K562 (cell line): ENCODE measurements around the gene TCIRG1. TPM values are rescaled to one million over a fixed set of nuclear protein-coding genes. Genes with fewer than 3 reads are reported as not detected.

Experiments
- CBFA2T3 ChIP-seq: fragments of 450-650 bp; IDR thresholded peaks from 2 replicates; pipeline ENCODE4 v1.6.1; 2017
- CBX8 ChIP-seq: fragments of 200-600 bp; sonication (generic); IDR thresholded peaks from 2 replicates; pipeline ENCODE4 v1.6.1; 2012; ENCODE audit warnings: borderline replicate concordance, mixed run types, low read depth, mild to moderate bottlenecking, moderate library complexity, mixed read lengths, low read length, control low read depth, inconsistent platforms; ENCODE audit not compliant: poor library complexity, severe bottlenecking; ENCODE audit errors: extremely low read depth
- EP400 ChIP-seq: fragments of 450-650 bp; IDR thresholded peaks from 2 replicates; pipeline ENCODE4 v1.6.1; 2017; ENCODE audit warnings: antibody characterized with exemption, mild to moderate bottlenecking, moderate library complexity
- GTF2E2 ChIP-seq: fragments of 200-800 bp; sonication (Bioruptor generic); IDR thresholded peaks from 2 replicates; pipeline ENCODE4 v1.6.1; 2016; ENCODE audit warnings: missing genetic modification characterization, missing compliant biosample characterization
- HDAC1 ChIP-seq, 2 experiments: fragments of 450-650 bp; IDR thresholded peaks; 2 replicates each; pipeline ENCODE4 v1.6.1; 2016 to 2017; ENCODE audit warnings: inconsistent platforms in 1 of 2, mild to moderate bottlenecking in 1 of 2, moderate library complexity in 1 of 2
- HNRNPK ChIP-seq: fragments of 200-400 bp; formaldehyde crosslinking; IDR thresholded peaks from one replicate; pipeline ENCODE4 v1.6.1; 2018; ENCODE audit warnings: mild to moderate bottlenecking, low read depth, low read length; ENCODE audit not compliant: poor library complexity, severe bottlenecking
- KAT8 ChIP-seq: fragments of 450-650 bp; IDR thresholded peaks from 2 replicates; pipeline ENCODE4 v1.6.1; 2016; ENCODE audit warnings: low read depth, mild to moderate bottlenecking
- LCOR ChIP-seq: sonication (generic); formaldehyde crosslinking; IDR thresholded peaks from 2 replicates; pipeline ENCODE4 v1.8.0; 2022; ENCODE audit warnings: mild to moderate bottlenecking, missing genetic modification reagents
- NFIC ChIP-seq: fragments of 450-650 bp; IDR thresholded peaks from 2 replicates; pipeline ENCODE4 v1.6.1; 2017; ENCODE audit warnings: mild to moderate bottlenecking, inconsistent platforms
- PRDM10 ChIP-seq: fragments of 450-650 bp; IDR thresholded peaks from 2 replicates; pipeline ENCODE4 v1.6.1; 2018; ENCODE audit not compliant: partially characterized antibody
- SMARCE1 ChIP-seq: fragments of 450-650 bp; IDR thresholded peaks from 2 replicates; pipeline ENCODE4 v1.7.1; 2016; ENCODE audit warnings: mild to moderate bottlenecking
- TEAD1 ChIP-seq, 2 experiments: fragments of 450-650 bp in 1 of 2; sonication (generic) in 1 of 2; formaldehyde crosslinking; IDR thresholded peaks; 2 replicates each; pipeline versions ENCODE4 v1.4.0 to v1.8.0; 2020 to 2022; ENCODE audit warnings: mild to moderate bottlenecking in 2 of 2, missing genetic modification reagents in 1 of 2
- ZBTB26 ChIP-seq: fragments of 450-650 bp; formaldehyde crosslinking; IDR thresholded peaks from 2 replicates; pipeline ENCODE4 v1.4.0; 2022; ENCODE audit warnings: missing genetic modification characterization
- ZBTB7A ChIP-seq: IDR thresholded peaks from 2 replicates; pipeline ENCODE4 v1.6.1; 2011; ENCODE audit warnings: low read depth, mild to moderate bottlenecking, low read length, moderate library complexity, borderline replicate concordance; ENCODE audit not compliant: control insufficient read depth
- ZNF224 ChIP-seq: sonication (generic); formaldehyde crosslinking; IDR thresholded peaks from 2 replicates; pipeline ENCODE4 v1.8.0; 2022; ENCODE audit warnings: mild to moderate bottlenecking, missing genetic modification reagents
- polyA plus RNA-seq, 8 experiments: library from polyadenylated mRNA; depleted of rRNA in 4 of 8; stranded (reverse) in 5 of 8; unstranded in 3 of 8; fragments of >200 nt; fragmentation: Nextera tagmentation in 2 of 8; fragmentation: Illumina TruSeq in 1 of 8; extraction: Ambion mirVana in 2 of 8; extraction: Trizol in 1 of 8; gene quantifications; 2 replicates each; pipeline versions ENCODE4 v1.2.1 to v1.2.3, GENCODE V29; 2011 to 2014; ENCODE audit warnings: inconsistent platforms in 1 of 8, missing spikeins in 1 of 8
- total RNA-seq, 7 experiments: library from RNA; depleted of rRNA in 6 of 7; stranded (reverse); fragments of >200 nt in 6 of 7; fragmentation: Illumina TruSeq in 2 of 7; extraction: Trizol in 2 of 7; gene quantifications; 2 replicates each; pipeline versions ENCODE4 v1.2.1 to v1.2.3, GENCODE V29; 2011 to 2021; ENCODE audit warnings: low replicate concordance in 1 of 7

TCIRG1 gene
- total and polyA plus RNA-seq, 9 of the 15 experiments (the other 6 are each of a cell fraction or from before 2014, with no cell fraction given) = 0.49 to 143 (median 24.4) TPM

GRCh38 chr11:68009391-68010089 lies 29.3 kb upstream of the TCIRG1 start (continued):
- TF ChIP-seq ZBTB7A (0 out of 2 replicates have a peak, but pooled peaks have one; percentile 28), SMARCE1 (peak; percentile 80), TEAD1 (CRISPR knock-in tag; IDR thresholded peaks at IDR 0.05) (peak; percentile 29 to 58; a peak in 1 of 4 replicates), GTF2E2 (tag) (no peak), HDAC1 (IDR thresholded peaks at IDR 0.05) (peak in 1 of 2 experiments; percentile 71; a peak in 2 of 4 replicates), NFIC (peak; percentile 24), LCOR (CRISPR knock-in tag) (0 out of 2 replicates have a peak, but pooled peaks have one; percentile 17), EP400 (peak; percentile 43; the same call in 1 of the 2 replicates), ZNF224 (CRISPR knock-in tag) (0 out of 2 replicates have a peak, but pooled peaks have one; percentile 41), CBFA2T3 (peak; percentile 88), KAT8 (no peak), PRDM10 (no peak), HNRNPK (no peak), CBX8 (no peak), ZBTB26 (no peak)
- TF ChIP-seq, all 486 proteins: peak for 84
